HG03097 (cell line): Measurements from ENCODE around the gene ATG4A.

Source experiments
- ATAC-seq: cut with Tn5 transposase; IDR thresholded peaks from one replicate; pipeline ENCODE4 v1.9.1; 2021; ENCODE audit not compliant: unreplicated experiment, low FRiP score

Gene ATG4A

DNA sequence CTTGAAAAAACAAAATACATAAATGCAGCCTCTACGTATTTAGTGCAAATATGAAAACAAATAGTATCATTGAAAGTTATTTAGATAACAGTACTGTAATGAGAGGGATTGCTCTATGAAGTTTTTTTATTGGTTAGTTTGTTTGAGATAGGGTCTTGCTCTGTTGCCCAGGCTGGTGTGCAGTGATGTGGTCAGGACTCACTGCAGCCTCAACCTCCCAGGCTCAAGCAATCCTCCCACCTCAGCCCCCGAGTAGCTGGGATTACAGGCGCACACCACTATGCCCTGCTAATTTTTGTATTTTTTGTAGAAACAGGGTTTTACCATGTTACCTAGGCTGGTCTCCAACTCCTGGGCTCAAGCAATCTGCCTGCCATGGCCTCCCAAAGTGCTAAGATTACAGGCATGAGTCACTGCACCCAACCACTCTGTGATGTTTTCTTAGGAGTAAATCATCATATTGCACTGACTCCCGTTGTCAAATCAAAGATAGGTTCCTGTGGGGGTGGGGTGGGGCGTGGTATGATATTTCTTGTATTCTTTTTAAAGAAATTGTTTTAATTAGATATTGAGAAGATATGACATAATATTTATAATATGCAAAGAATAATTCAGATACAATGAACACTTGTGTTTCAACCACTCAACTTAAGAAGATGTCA, 75.8 kb downstream of the ATG4A start:
- ATAC-seq, result no peak

DNA sequence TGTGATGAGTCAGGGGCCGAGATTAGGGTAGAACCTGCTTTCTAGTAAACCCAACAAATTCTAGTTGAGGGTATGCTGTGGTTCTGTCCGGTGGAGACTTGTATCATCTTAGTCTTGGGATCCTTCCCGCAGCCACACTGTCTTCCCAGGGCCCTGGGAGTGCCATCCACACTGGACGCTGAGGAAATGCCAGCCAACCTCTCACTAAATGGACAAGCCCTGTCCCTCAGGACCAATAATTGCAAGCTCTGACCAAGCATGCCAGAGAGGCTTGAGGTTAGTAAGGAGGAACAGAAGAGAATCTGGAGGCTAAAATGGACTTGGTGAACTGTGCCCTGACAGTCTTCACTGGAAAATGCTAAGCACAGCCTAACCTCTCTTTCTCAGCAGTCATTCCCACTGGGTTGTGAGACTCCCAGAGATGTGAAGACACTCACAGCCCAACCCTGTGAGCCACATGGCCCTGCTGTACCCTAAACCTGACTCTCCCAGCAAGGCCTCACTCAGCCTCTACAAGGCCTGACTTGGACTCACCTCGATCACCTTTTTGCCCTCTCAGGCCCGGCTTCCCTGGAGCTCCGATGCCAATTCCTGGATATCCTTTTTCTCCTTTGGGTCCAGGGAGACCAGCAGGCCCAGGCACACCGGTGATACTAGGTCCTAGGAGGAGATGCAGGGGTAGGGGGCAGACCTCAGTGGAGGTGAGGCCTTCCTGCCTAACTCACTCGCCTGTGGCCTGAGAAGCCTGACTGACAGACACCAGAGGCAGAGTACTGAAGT, 77.6 kb downstream of the ATG4A start:
- ATAC-seq, result no peak

DNA sequence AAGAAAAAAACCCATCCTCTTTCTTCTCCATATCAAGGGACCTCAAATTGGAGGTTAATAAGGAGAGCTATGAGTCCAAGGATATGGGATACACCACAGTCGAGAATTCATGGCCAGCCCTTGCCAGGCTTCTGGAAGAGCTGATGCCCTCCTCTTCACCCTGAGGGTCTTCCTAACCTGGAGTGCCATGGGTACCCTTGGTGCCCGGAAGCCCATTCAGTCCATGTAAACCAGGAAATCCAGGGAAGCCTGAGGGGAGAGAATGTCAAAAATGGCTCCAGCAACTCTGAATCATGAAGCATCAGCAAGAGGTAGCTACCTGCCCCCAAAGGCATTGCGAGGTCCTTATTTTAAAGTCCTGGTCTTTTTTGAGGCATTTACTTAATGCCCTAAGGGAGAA, 78.2 kb downstream of the ATG4A start:
- ATAC-seq, result no peak

DNA sequence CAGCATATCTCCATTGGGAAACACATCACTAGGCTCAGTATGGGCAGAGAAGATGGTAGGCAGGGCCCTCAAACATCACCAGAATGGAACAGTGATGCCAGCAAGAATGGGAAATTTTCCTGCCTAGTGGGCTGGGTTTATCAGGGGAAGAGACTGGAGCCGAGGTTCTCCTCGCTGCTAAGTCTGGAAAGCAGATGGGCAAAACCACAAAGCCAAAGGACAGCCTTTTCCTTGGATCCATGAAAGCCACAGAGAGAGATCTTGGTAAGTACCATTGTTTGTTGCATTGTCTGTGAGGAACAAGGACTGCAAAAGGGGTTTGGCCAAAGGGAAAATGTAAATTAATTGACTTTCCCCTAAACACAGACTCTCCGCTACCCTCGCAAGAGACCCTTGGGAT, 80.1 kb downstream of the ATG4A start:
- ATAC-seq, result no peak

DNA sequence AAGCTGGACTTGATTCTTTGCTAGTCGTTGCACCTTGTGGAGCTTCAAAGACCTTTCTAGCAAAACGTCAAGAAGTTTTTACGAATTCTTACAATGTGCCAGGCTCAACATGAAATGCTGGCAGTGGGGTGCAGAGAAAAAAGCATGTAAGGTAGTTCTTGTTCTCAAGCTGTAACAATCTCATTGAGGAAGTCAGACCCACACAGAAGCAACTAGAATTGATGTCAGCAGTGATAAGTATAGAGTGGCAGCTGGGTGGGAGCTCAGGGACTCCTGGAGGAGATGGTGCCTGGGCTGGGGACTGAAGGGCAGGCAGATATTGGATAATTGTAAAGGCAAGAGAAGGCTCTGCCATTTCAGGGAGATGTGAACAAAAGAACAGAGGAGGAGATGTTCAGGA, 82.3 kb downstream of the ATG4A start:
- no peak for ATAC-seq

DNA sequence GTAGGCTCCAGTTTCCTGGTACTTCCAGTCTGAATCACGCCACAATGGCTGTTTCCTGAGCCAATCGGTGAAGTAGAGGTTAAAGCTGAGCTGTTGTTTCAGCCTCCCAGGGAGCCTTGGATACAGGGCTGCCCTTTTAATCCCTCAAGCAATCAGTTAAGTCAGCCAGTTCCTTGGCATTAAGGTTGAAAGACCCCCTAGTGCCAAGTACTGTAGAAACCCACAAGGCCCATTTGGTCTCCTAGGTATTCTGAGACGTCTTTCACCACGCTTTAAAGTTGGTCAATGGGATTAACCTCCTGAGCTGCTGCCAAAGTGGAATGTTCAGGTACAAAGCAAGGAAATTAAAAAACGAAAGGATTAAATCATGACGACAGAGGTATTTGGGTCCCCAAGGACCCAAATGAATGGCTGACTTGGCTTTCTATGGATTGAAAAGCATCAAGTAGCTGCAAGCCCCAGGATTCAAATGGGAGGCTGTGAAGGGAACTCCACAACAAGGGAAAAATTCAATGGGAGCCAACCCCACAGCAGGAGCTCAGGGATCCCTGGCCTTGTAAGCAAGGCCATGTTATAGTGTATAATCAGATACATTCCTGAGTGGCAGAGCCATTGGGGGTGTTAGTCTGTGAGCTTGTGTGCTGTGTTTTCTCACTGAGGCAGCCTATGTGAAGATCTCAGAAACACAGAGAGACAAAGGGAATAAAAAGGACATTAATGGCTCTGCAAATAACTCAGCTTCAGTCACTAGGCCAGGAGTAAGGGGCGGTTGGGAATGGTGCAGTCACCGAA, 86.0 kb downstream of the ATG4A start:
- ATAC-seq, result no peak

DNA sequence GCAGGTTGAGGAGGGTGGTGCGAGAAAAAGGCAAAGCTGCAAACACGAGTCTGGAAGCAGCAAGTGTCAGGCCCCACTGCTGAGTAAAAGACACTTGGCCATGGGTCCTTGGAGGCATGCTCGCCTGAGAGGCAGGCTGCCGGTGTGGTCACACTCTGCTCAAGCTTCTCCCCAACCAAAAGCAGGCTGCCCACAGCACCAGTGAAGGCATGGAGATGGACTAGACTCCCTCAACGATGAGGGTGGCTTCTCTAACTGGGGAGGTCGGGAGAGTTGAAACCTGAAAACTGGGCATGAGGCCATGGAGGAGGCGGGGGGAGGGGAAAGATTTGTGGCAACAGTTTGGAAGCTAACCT, 86.5 kb downstream of the ATG4A start:
- no peak for ATAC-seq

DNA sequence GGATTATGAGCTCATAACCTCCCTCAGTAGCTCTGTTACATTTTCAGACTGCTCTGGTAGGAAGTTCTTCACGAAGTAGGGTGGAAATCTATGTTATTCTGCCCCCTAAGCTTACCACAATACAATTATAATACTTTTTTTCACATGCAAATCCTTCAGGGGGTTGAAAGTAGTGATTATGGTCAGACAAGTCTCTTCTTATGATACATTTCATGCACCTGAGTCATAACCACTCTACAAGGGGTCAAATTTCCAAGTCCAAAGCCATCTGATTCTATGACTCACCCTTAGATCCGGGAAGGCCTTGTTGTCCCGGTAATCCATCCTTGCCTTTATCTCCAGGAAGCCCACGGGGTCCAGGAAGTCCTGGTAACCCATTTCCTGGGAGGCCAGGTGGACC, 95.2 kb downstream of the ATG4A start:
- no peak for ATAC-seq

DNA sequence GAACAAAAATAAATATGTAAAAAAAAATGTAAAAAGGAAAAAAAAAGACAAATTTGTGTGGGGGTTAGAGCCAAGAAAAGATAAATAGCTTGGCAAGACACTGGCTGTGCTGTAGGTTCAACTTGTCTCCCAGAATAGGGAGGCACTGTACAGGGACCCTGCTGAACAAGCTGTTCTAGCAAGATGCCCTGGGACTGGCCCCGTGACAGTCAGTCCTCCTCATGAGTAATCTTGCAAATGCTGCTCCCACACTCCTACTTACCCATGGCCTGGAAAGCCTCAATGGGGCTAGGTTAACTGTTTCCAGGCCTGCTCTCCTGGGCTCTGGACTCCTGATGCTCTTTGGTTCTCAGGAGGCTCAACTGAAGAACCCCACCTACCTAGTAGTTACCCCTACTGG, 106.8 kb downstream of the ATG4A start:
- no peak for ATAC-seq

DNA sequence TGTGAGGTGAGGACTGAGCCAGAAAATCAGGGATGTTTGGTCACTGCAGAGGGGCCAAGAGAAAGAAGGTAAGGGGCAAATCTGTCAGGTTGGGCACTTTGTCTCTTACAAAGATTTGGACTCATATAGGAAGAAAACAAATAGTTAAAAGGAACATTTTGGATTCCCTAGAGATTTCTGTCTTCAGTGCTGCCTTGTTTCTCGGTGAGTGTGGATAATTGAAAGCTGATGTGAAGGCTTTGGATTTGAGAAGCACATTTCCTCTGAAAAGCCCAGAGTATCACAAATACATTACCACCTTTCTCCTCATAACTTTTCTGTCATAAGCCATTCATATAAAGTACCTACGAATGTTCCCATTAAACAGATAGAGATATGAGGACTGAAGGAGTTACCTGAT, 107.5 kb downstream of the ATG4A start:
- ATAC-seq, result no peak

DNA sequence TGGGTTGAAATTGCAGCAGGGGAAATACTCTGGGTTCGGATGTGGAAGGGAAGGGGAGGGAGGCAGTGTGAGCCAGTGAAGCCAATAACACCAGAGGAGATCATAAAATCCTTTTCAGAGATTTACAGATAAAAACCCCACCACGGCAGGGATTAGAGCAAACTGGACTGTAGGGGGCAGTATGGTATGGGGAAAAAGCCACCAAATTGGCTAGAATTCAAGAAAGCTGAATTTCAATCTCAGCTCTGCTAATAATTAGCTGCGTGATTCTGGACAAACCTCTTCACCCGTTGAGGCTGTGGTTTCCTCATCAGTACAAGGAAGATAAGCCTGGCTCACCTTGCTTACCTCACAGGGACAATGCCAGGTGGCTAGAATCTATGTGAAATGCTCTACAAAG, 108.1 kb downstream of the ATG4A start:
- ATAC-seq, result no peak

DNA sequence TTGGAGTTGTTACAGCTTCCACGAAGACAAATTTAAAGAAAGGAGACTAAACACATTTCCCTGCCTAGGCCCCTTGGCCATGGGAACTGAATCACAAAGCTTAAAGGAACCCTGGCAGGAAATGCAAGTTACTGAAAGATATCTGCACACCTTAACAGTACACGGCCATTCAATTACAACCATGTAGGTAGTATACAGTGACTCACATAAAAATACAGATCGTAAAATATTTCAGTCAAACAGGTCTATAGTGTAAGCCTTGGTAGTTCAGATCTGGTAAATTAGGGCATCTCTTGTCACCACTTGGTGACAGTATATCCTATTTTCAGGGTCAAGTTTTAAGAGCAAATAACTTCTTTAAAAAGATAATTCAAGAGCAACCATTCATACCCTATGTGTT, 112.0 kb downstream of the ATG4A start:
- ATAC-seq, result no peak
